EL (cell line): ENCODE data around the gene CCDC188.

Source experiments
- DNase-seq: peaks from one replicate; pipeline ENCODE4 v3.0.0-alpha.2; 2016

The CCDC188 gene

GRCh38 chr22:20116376-20116950 lies 34.4 kb downstream of the CCDC188 start:
- no peak for DNase-seq

- DNase-seq = no peak
Measured at GRCh38 chr22:20115691-20116375, 35.0 kb downstream of the CCDC188 start, which contains the start of gene RANBP1. TSS of gene RANBP1 (plus strand) at chr22:20116104. CDS start at chr22:20116185, 81 bp downstream.

- DNase-seq = no peak
Measured at GRCh38 chr22:20114506-20115475, 36.1 kb downstream of the CCDC188 start.

GRCh38 chr22:20113551-20114310 lies 37.1 kb downstream of the CCDC188 start:
- DNase-seq = no peak

GRCh38 chr22:20112623-20113511 lies 38.0 kb downstream of the CCDC188 start:
- no peak for DNase-seq

GRCh38 chr22:20111689-20112622 lies 38.9 kb downstream of the CCDC188 start:
- no peak for DNase-seq

- no peak for DNase-seq
Measured at GRCh38 chr22:20111045-20111688, 39.7 kb downstream of the CCDC188 start.

GRCh38 chr22:20110359-20110985 lies 40.4 kb downstream of the CCDC188 start:
- DNase-seq = no peak

- DNase-seq = no peak
Measured at GRCh38 chr22:20109411-20110358, 41.2 kb downstream of the CCDC188 start.

- DNase-seq = no peak
Measured at GRCh38 chr22:20108757-20109230, 42.1 kb downstream of the CCDC188 start.

- DNase-seq = no peak
Measured at GRCh38 chr22:20107951-20108756, 42.7 kb downstream of the CCDC188 start.

- no peak for DNase-seq
Measured at GRCh38 chr22:20107471-20107901, 43.4 kb downstream of the CCDC188 start.

- DNase-seq = no peak
Measured at GRCh38 chr22:20106849-20107237, 44.0 kb downstream of the CCDC188 start.

- DNase-seq = no peak
Measured at GRCh38 chr22:20106205-20106848, 44.5 kb downstream of the CCDC188 start.

- no peak for DNase-seq
Measured at GRCh38 chr22:20105456-20106204, 45.2 kb downstream of the CCDC188 start.
